H1 (cell line): Measurements from ENCODE around the gene ACOT11. TPM values are rescaled to one million over a fixed set of nuclear protein-coding genes. Genes with fewer than 3 reads are reported as not detected.

ENCODE experiments used
- CTCF ChIA-PET: fragments of 300-600 bp; sonication (Branson Sonifier 250); formaldehyde crosslinking; loops from one replicate; lab custom pipeline; 2021; ENCODE audit not compliant: partially characterized antibody; lab: Charles Lee
- POLR2A ChIA-PET: fragments of 300-600 bp; sonication (Branson Sonifier 250); formaldehyde crosslinking; loops from one replicate; lab custom pipeline; 2021; ENCODE audit warnings: inconsistent platforms; ENCODE audit not compliant: partially characterized antibody; lab: Charles Lee
- DNase-seq, 2 experiments: peaks; one replicate each; pipeline versions ENCODE4 v3.0.0 to v3.0.0-alpha.2; 2010 to 2022; ENCODE audit warnings: low spot score in 2 of 2, low read depth in 1 of 2, mixed read lengths in 1 of 2
- FAIRE-seq: peaks from 2 replicates; lab custom pipeline; 2011; peaks lifted over from hg19 to GRCh38; lab: Jason Lieb, UNC
- H2AFZ ChIP-seq: 2 replicates; pipeline ENCODE4 v1.8.1; 2012; ENCODE audit warnings: low read length, inconsistent platforms
- H2AK5ac ChIP-seq: 2 replicates; pipeline ENCODE4 v1.6.1; 2013; ENCODE audit warnings: low read depth, low read length
- H2BK120ac ChIP-seq: replicated peaks from 2 replicates; pipeline ENCODE3; 2013; ENCODE audit warnings: low read depth, low read length, inconsistent platforms
- H2BK12ac ChIP-seq: 2 replicates; pipeline ENCODE4 v1.6.1; 2013; ENCODE audit warnings: low read depth, low read length
- H2BK15ac ChIP-seq: 2 replicates; pipeline ENCODE4 v1.6.1; 2013; ENCODE audit warnings: low read length
- H2BK20ac ChIP-seq: 2 replicates; pipeline ENCODE4 v1.6.1; 2013; ENCODE audit warnings: low read length
- H2BK5ac ChIP-seq: 2 replicates; pipeline ENCODE4 v1.6.1; 2013; ENCODE audit warnings: low read depth, low read length
- H3K14ac ChIP-seq: 2 replicates; pipeline ENCODE4 v1.6.1; 2013; ENCODE audit warnings: inconsistent platforms; ENCODE audit not compliant: insufficient read length
- H3K18ac ChIP-seq: 2 replicates; pipeline ENCODE4 v1.6.1; 2013; ENCODE audit warnings: low read length; ENCODE audit errors: extremely low read depth
- H3K23ac ChIP-seq: 2 replicates; pipeline ENCODE4 v1.6.1; 2013; ENCODE audit warnings: inconsistent platforms; ENCODE audit not compliant: insufficient read length
- H3K23me2 ChIP-seq: 2 replicates; pipeline ENCODE4 v1.6.1; 2013; ENCODE audit warnings: low read depth, low read length
- H3K27ac ChIP-seq: 2 replicates; pipeline ENCODE4 v1.6.1; 2011; ENCODE audit warnings: low read depth, low read length, inconsistent platforms
- H3K27me3 ChIP-seq, 4 experiments: replicated peaks in 1 of 4; 1 replicate in 1 of 4; 2 replicates in 3 of 4; pipeline versions ENCODE4 v1.6.1 to v1.8.1; 2011 to 2013; ENCODE audit warnings: low read length in 3 of 4, mild to moderate bottlenecking in 3 of 4, inconsistent platforms in 2 of 4, mixed read lengths in 2 of 4, moderate library complexity in 1 of 4; ENCODE audit not compliant: control insufficient read depth in 3 of 4, insufficient read depth in 3 of 4; ENCODE audit errors: extremely low read depth in 1 of 4
- H3K36me3 ChIP-seq, 4 experiments: 2 replicates each; pipeline versions ENCODE4 v1.6.1 to v1.8.1; 2011 to 2013; ENCODE audit warnings: mild to moderate bottlenecking in 4 of 4, low read length in 3 of 4, moderate library complexity in 2 of 4, control low read depth in 1 of 4, inconsistent platforms in 1 of 4; ENCODE audit not compliant: insufficient read depth in 4 of 4, control insufficient read depth in 2 of 4
- H3K4ac ChIP-seq: replicated peaks from 2 replicates; pipeline ENCODE3; 2013; ENCODE audit warnings: low read length, low read depth, mixed read lengths, inconsistent platforms; ENCODE audit not compliant: insufficient read length
- H3K4me1 ChIP-seq, 4 experiments: replicated peaks in 1 of 4; 1 replicate in 1 of 4; 2 replicates in 3 of 4; pipeline versions ENCODE4 v1.6.1 to v1.8.1; 2011 to 2013; ENCODE audit warnings: low read length in 3 of 4, inconsistent platforms in 2 of 4, mixed read lengths in 1 of 4; ENCODE audit not compliant: insufficient read depth in 4 of 4, control insufficient read depth in 3 of 4
- H3K4me2 ChIP-seq, 2 experiments: 2 replicates each; pipeline versions ENCODE4 v1.6.1 to v1.8.1; 2011 to 2013; ENCODE audit warnings: low read depth in 2 of 2, low read length in 2 of 2, control low read depth in 1 of 2, inconsistent platforms in 1 of 2, mild to moderate bottlenecking in 1 of 2; ENCODE audit not compliant: insufficient read depth in 1 of 2
- H3K4me3 ChIP-seq, 4 experiments: fragments of 200-600, 300-600 bp in 1 of 4; sonication (generic), shearing (Covaris generic), sonication (Bioruptor Twin) in 1 of 4; 2 replicates each; pipeline versions ENCODE4 v1.5.1 to v1.8.1; 2011 to 2016; ENCODE audit warnings: low read length in 4 of 4, low read depth in 3 of 4, control low read depth in 2 of 4, inconsistent platforms in 2 of 4, mild to moderate bottlenecking in 2 of 4, mixed read lengths in 1 of 4, moderate library complexity in 1 of 4; ENCODE audit not compliant: insufficient read depth in 2 of 4; ENCODE audit errors: extremely low read depth in 1 of 4
- H3K56ac ChIP-seq: replicated peaks from 2 replicates; pipeline ENCODE3; 2013; ENCODE audit warnings: low read depth, mild to moderate bottlenecking, mixed read lengths, low read length, inconsistent platforms; ENCODE audit not compliant: insufficient read length
- H3K79me1 ChIP-seq: 2 replicates; pipeline ENCODE4 v1.6.1; 2013; ENCODE audit warnings: low read depth, low read length, control low read depth
- H3K79me2 ChIP-seq, 2 experiments: 2 replicates each; pipeline versions ENCODE4 v1.6.1 to v1.8.1; 2012 to 2013; ENCODE audit warnings: low read length in 2 of 2, mild to moderate bottlenecking in 2 of 2, inconsistent platforms in 1 of 2; ENCODE audit not compliant: insufficient read depth in 2 of 2, control insufficient read depth in 1 of 2
- H3K9ac ChIP-seq, 4 experiments: replicated peaks in 1 of 4; 1 replicate in 1 of 4; 2 replicates in 3 of 4; pipeline versions ENCODE4 v1.6.1 to v1.8.1; 2011 to 2013; ENCODE audit warnings: low read depth in 3 of 4, low read length in 3 of 4, control low read depth in 2 of 4, mild to moderate bottlenecking in 2 of 4, moderate library complexity in 2 of 4, inconsistent platforms in 1 of 4; ENCODE audit errors: extremely low read depth in 1 of 4
- H3K9me3 ChIP-seq, 2 experiments: 2 replicates each; pipeline versions ENCODE4 v1.6.1 to v1.8.1; 2012 to 2013; ENCODE audit warnings: mild to moderate bottlenecking in 2 of 2, moderate library complexity in 2 of 2, control low read depth in 1 of 2, inconsistent platforms in 1 of 2, low read depth in 1 of 2, low read length in 1 of 2, mixed read lengths in 1 of 2; ENCODE audit not compliant: insufficient read depth in 2 of 2
- H4K20me1 ChIP-seq, 2 experiments: replicated peaks in 1 of 2; 2 replicates each; pipeline versions ENCODE3 to v1.8.1; 2011 to 2013; ENCODE audit warnings: inconsistent platforms in 2 of 2, low read length in 2 of 2, mild to moderate bottlenecking in 1 of 2; ENCODE audit not compliant: insufficient read depth in 2 of 2, control insufficient read depth in 1 of 2
- H4K5ac ChIP-seq: 2 replicates; pipeline ENCODE4 v1.6.1; 2013; ENCODE audit warnings: low read length, low read depth, mixed read lengths, inconsistent platforms; ENCODE audit not compliant: insufficient read length
- H4K8ac ChIP-seq: 2 replicates; pipeline ENCODE4 v1.8.0; 2013; ENCODE audit warnings: mild to moderate bottlenecking, moderate library complexity, low read length, inconsistent platforms; ENCODE audit not compliant: insufficient read depth; ENCODE audit errors: extremely low read depth
- H4K91ac ChIP-seq: replicated peaks from 2 replicates; pipeline ENCODE3; 2013; ENCODE audit warnings: low read length, mixed read lengths, inconsistent platforms; ENCODE audit not compliant: insufficient read length
- WGBS, 2 experiments: shearing (Covaris generic) in 1 of 2; methylation state at CpG; one replicate each; pipeline versions ENCODE4 v1.1.6 to v1.1.7; 2013 to 2015; ENCODE audit warnings: low lambda C conversion rate in 2 of 2, mixed read lengths in 2 of 2, inconsistent platforms in 1 of 2, low coverage in 1 of 2, missing lambda C conversion rate in 1 of 2; ENCODE audit not compliant: insufficient replicate concordance in 2 of 2, insufficient coverage in 1 of 2, insufficient read length in 1 of 2; ENCODE audit errors: extremely low coverage in 1 of 2, missing lambda C conversion rate in 1 of 2; 5-methylcytosine and 5-hydroxymethylcytosine counted together
- polyA plus RNA-seq, 7 experiments: library from polyadenylated mRNA; depleted of rRNA in 3 of 7; stranded (reverse) in 5 of 7; unstranded in 2 of 7; fragments of >200 nt in 5 of 7; fragments of 200-250 nt in 2 of 7; gene quantifications; 1 replicate in 5 of 7; 2 replicates in 1 of 7; 4 replicates in 1 of 7; pipeline versions ENCODE4 v1.2.1 to v1.2.3, GENCODE V29; 2011 to 2013; ENCODE audit warnings: missing spikeins in 2 of 7, mixed read lengths in 2 of 7
- total RNA-seq: library from RNA; stranded (reverse); fragmentation: NEBNext Ultra II Directional; extraction: Animal tissue kit (Norgen Biotek cat#: 25700); gene quantifications from 2 replicates; pipeline ENCODE4 v1.2.1, GENCODE V29; 2021

ACOT11 gene
- total and polyA plus RNA-seq, 2 of the 8 experiments (the other 6 are each of a cell fraction or from before 2014, with no cell fraction given): 3.8 to 4.5 TPM

- Histone ChIP-seq H3K23ac (no peak overlapping the region), H2BK12ac (no peak overlapping the region), H2BK20ac (no peak overlapping the region), H3K27ac (no peak overlapping the region), H3K23me2 (no peaks in the 10 kb centered on the region; the same call in 1 of the 2 replicates), H3K56ac (no peak overlapping the region), H3K18ac (no peak overlapping the region), H2BK120ac (no peak overlapping the region), H4K20me1 (no peaks in the 10 kb centered on the region), H3K4ac (no peak overlapping the region), H4K91ac (no peak overlapping the region), H2AFZ (peak overlapping the region; percentile 89), H4K5ac (no peak overlapping the region), H3K4me3 (no peak overlapping the region), H3K4me2 (no peak overlapping the region), H3K79me2 (no peaks in the 10 kb centered on the region), H4K8ac (no peak overlapping the region), H2BK15ac (no peak overlapping the region), H3K9ac (no peak overlapping the region), H3K9me3 (no peaks in the 10 kb centered on the region), H3K4me1 (no peaks in the 10 kb centered on the region), H3K36me3 (no peaks in the 10 kb centered on the region), H3K27me3 (no peaks in the 10 kb centered on the region), H2BK5ac (no peak overlapping the region), H3K79me1 (no peaks in the 10 kb centered on the region), H3K14ac (no peak overlapping the region), H2AK5ac (no peak overlapping the region)
- FAIRE-seq (no peak), DNase-seq (no peak)
- 93% methylated on average over 1 of the region's 1 CpG; no CpG with 5 or more reads in 1 of the 2 experiments for WGBS, 2 experiments
- POLR2A ChIA-PET: no interaction called here
- CTCF ChIA-PET: interaction anchor here (1.3 kb wide), 1 partner anchor 10 kb away, joined by 5 read pairs; no protein-coding TSS in a partner anchor
These were observed 19.4 kb upstream of the ACOT11 start for GRCh38 chr1:54528613-54529012.
